ENCODE measurements around the gene GOLGA6L26. TPM values are rescaled to one million over a fixed set of nuclear protein-coding genes. Genes with fewer than 3 reads are reported as not detected.
"Not testable (repeated sequence)": the region's sequence is repeated elsewhere in the genome, so short reads cannot be mapped to it uniquely, and the experiment has no call there.

The GOLGA6L26 gene
- total RNA-seq, 2 donors from 2014 or later, result not detected

GRCh38 chr15:23370578-23370977 lies 36.6 kb upstream of the GOLGA6L26 start:
- Histone ChIP-seq H3K27ac (peak overlapping the region; percentile 87), H3K4me3 (no peak overlapping the region), H3K27me3 (replicated peaks; ENCODE audit: insufficient read depth) (no peaks in the 10 kb centered on the region), H3K4me1 (ENCODE audit: control insufficient read depth in 1 of 2, low read depth in 2 of 2) (peaks cover 24 to 41% of the 10 kb centered on the region in 2 donors), H3K9me3 (no peaks in the 10 kb centered on the region), H3K36me3 (no peaks in the 10 kb centered on the region)
- TF ChIP-seq CTCF (IDR thresholded peaks at IDR 0.05), result no peak
- no peak for DNase-seq (ENCODE audit: low spot score)
- ATAC-seq (ENCODE audit: insufficient number of reproducible peaks, low FRiP score, low read depth), result no peak

GRCh38 chr15:23364261-23364660 lies 30.3 kb upstream of the GOLGA6L26 start:
- H3K27me3 ChIP-seq (replicated peaks; ENCODE audit: insufficient read depth); H3K36me3 ChIP-seq; H3K4me3 ChIP-seq; H3K9me3 ChIP-seq; H3K4me1 ChIP-seq (ENCODE audit: control insufficient read depth in 1 of 2, low read depth in 2 of 2); ATAC-seq (ENCODE audit: insufficient number of reproducible peaks, low FRiP score, low read depth); H3K27ac ChIP-seq; DNase-seq (ENCODE audit: low spot score): not testable (repeated sequence)
- TF ChIP-seq CTCF (IDR thresholded peaks at IDR 0.05), result peak; percentile 53

- not testable (repeated sequence) for H3K4me3 ChIP-seq; H3K9me3 ChIP-seq; ATAC-seq (ENCODE audit: insufficient number of reproducible peaks, low FRiP score, low read depth); DNase-seq (ENCODE audit: low spot score); H3K27ac ChIP-seq; H3K27me3 ChIP-seq (replicated peaks; ENCODE audit: insufficient read depth); H3K4me1 ChIP-seq (ENCODE audit: control insufficient read depth in 1 of 2, low read depth in 2 of 2); H3K36me3 ChIP-seq
Observed at GRCh38 chr15:23362622-23363021, 28.6 kb upstream of the GOLGA6L26 start.

- H3K27me3 ChIP-seq (replicated peaks; ENCODE audit: insufficient read depth); H3K9me3 ChIP-seq; ATAC-seq (ENCODE audit: insufficient number of reproducible peaks, low FRiP score, low read depth); H3K4me1 ChIP-seq (ENCODE audit: control insufficient read depth in 1 of 2, low read depth in 2 of 2); H3K36me3 ChIP-seq; DNase-seq (ENCODE audit: low spot score); H3K27ac ChIP-seq; H3K4me3 ChIP-seq: not testable (repeated sequence)
Observed at GRCh38 chr15:23354448-23354847, 20.5 kb upstream of the GOLGA6L26 start, which contains the start of gene GOLGA8S. GOLGA8S (plus strand) TSS chr15:23354748; CDS start chr15:23354810, 62 bp downstream.

- H3K9me3 ChIP-seq; DNase-seq (ENCODE audit: low spot score); H3K27me3 ChIP-seq (replicated peaks; ENCODE audit: insufficient read depth); H3K4me3 ChIP-seq; ATAC-seq (ENCODE audit: insufficient number of reproducible peaks, low FRiP score, low read depth); H3K4me1 ChIP-seq (ENCODE audit: control insufficient read depth in 1 of 2, low read depth in 2 of 2); H3K27ac ChIP-seq: not testable (repeated sequence)
- H3K36me3 ChIP-seq, result peaks cover 10% of the 10 kb centered on the region
Observed at GRCh38 chr15:23311233-23311632, 22.8 kb downstream of the GOLGA6L26 start.

GRCh38 chr15:23305921-23306320 lies 28.1 kb downstream of the GOLGA6L26 start:
- H3K9me3 ChIP-seq; H3K27ac ChIP-seq; DNase-seq (ENCODE audit: low spot score); H3K4me3 ChIP-seq; ATAC-seq (ENCODE audit: insufficient number of reproducible peaks, low FRiP score, low read depth); H3K27me3 ChIP-seq (replicated peaks; ENCODE audit: insufficient read depth); H3K36me3 ChIP-seq: not testable (repeated sequence)
- peaks cover 0 to 19% of the 10 kb centered on the region in 2 donors for H3K4me1 ChIP-seq (ENCODE audit: control insufficient read depth in 1 of 2, low read depth in 2 of 2)

- not testable (repeated sequence) for H3K9me3 ChIP-seq; ATAC-seq (ENCODE audit: insufficient number of reproducible peaks, low FRiP score, low read depth); H3K36me3 ChIP-seq; H3K27ac ChIP-seq; DNase-seq (ENCODE audit: low spot score); H3K27me3 ChIP-seq (replicated peaks; ENCODE audit: insufficient read depth)
- H3K4me1 ChIP-seq (ENCODE audit: control insufficient read depth in 1 of 2, low read depth in 2 of 2), result peaks cover 0 to 19% of the 10 kb centered on the region in 2 donors
- H3K4me3 ChIP-seq, result peak overlapping the region; percentile 71
Observed at GRCh38 chr15:23304805-23305204, 29.2 kb downstream of the GOLGA6L26 start.

GRCh38 chr15:23304267-23304666 lies 29.7 kb downstream of the GOLGA6L26 start:
- peaks cover 0 to 19% of the 10 kb centered on the region in 2 donors for H3K4me1 ChIP-seq (ENCODE audit: control insufficient read depth in 1 of 2, low read depth in 2 of 2)
- peak overlapping the region; percentile 7 to 12 for H3K27ac ChIP-seq
- not testable (repeated sequence) for DNase-seq (ENCODE audit: low spot score); ATAC-seq (ENCODE audit: insufficient number of reproducible peaks, low FRiP score, low read depth); H3K36me3 ChIP-seq; H3K9me3 ChIP-seq; H3K27me3 ChIP-seq (replicated peaks; ENCODE audit: insufficient read depth)
- peak overlapping the region; percentile 71 for H3K4me3 ChIP-seq

- not testable (repeated sequence) for H3K27me3 ChIP-seq (replicated peaks; ENCODE audit: insufficient read depth); ATAC-seq (ENCODE audit: insufficient number of reproducible peaks, low FRiP score, low read depth); H3K27ac ChIP-seq; H3K9me3 ChIP-seq; H3K36me3 ChIP-seq; DNase-seq (ENCODE audit: low spot score)
- Histone ChIP-seq H3K4me1 (ENCODE audit: control insufficient read depth in 1 of 2, low read depth in 2 of 2) (peaks cover 0 to 19% of the 10 kb centered on the region in 2 donors), H3K4me3 (peak overlapping the region; percentile 71)
Observed at GRCh38 chr15:23303654-23304053, 30.3 kb downstream of the GOLGA6L26 start.

GRCh38 chr15:23303246-23303645 lies 30.8 kb downstream of the GOLGA6L26 start:
- peak overlapping the region; percentile 46 for H3K4me3 ChIP-seq
- ATAC-seq (ENCODE audit: insufficient number of reproducible peaks, low FRiP score, low read depth), result not testable (repeated sequence)

More at GRCh38 chr15:23303246-23303645, 30.8 kb downstream of the GOLGA6L26 start:
- DNase-seq (ENCODE audit: low spot score); H3K9me3 ChIP-seq; H3K27me3 ChIP-seq (replicated peaks; ENCODE audit: insufficient read depth); H3K36me3 ChIP-seq; H3K27ac ChIP-seq: not testable (repeated sequence)
- H3K4me1 ChIP-seq (ENCODE audit: control insufficient read depth in 1 of 2, low read depth in 2 of 2), result peaks cover 0 to 19% of the 10 kb centered on the region in 2 donors

All from thoracic aorta (tissue), 2 donors.